ENCODE data around the gene PRKCZ.
"Not testable (repeated sequence)": the region's sequence is repeated elsewhere in the genome, so short reads cannot be mapped to it uniquely, and the experiment has no call there.

Gene PRKCZ

GRCh38 chr1:2110738-2111673 lies 60.8 kb downstream of the PRKCZ start:
- in situ Hi-C loops (cut with MboI; ENCODE audit: low sequenced_read_pairs) = no loop called here

DNA sequence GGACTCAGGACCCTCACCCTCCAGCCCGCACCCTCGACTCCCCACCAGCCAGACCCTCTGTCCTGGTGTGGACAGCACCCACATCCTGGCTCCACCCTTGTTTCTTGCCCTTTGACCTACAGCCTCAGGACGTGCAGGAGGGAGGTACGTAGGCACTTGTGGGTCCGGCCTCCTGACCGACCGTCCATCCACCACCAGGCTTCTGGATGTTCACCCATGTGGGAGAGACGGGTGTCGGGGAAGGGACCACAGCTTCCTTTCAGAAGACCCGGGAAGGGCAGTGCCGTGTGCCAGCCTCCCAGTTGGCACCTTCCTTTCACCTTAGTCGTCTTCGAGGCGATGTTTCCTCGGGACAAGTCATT lies 61.4 kb downstream of the PRKCZ start:
- in situ Hi-C loops (cut with MboI; ENCODE audit: low sequenced_read_pairs) = no loop called here

DNA sequence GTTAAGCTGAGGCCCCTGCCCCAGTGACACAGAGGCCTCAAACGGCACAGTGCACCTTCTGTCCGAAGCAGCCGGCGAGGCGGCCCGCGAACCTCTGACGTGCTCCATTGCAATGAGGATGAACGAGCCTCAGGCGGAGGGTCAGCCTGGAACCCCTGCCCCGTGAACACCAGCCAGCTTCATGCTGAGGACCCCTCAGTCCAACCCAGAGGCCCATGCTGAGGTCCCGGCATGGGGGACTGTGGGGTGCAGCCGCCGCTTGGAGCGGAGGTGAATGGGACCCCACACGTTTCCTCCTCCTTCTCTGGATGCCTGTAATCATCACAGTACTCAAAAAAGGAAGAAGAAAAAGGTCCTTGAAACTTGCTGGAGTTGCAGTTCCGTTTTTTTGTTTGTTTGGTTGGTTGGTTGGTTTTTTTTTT lies 62.1 kb downstream of the PRKCZ start:
- in situ Hi-C loops (cut with MboI; ENCODE audit: low sequenced_read_pairs) = no loop called here

GRCh38 chr1:2113620-2114135 lies 63.5 kb downstream of the PRKCZ start:
- in situ Hi-C loops (cut with MboI; ENCODE audit: low sequenced_read_pairs) = no loop called here

GRCh38 chr1:2114635-2115007 lies 64.4 kb downstream of the PRKCZ start:
- in situ Hi-C loops (cut with MboI; ENCODE audit: low sequenced_read_pairs) = not testable (repeated sequence)

- in situ Hi-C loops (cut with MboI; ENCODE audit: low sequenced_read_pairs) = no loop called here
These were observed 64.9 kb downstream of the PRKCZ start for GRCh38 chr1:2115008-2115641.

DNA sequence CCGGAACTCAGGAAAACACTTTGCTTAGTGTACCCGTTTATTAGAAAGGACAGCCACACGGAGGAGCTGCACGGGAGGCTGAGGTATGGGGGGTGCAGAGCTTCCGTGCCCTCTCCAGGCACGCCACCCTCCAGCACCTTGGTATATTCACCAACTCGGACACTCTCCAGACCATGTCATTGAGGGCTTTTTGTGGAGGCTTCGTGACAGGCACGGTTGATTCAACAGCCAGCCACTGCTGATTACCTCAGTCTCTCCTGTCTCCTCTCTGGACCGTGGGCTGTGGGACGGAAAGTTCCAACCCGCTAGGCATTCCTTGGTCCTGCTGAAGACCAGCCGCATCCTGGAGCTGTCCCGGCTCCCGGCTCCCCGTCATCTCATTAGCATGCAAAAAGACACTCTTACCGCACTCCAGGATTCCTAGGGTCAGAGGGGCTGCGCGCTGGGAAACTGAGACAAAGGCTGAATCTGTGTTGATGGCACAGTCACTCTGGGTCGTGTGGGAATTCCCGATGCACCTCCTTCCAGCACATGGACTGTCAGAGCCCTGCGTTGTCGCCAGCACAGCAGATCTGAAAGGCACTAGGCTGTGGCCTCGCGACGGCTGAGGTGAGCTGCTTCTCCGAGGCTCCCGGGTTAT lies 65.6 kb downstream of the PRKCZ start:
- in situ Hi-C loops (cut with MboI; ENCODE audit: low sequenced_read_pairs) = no loop called here

DNA sequence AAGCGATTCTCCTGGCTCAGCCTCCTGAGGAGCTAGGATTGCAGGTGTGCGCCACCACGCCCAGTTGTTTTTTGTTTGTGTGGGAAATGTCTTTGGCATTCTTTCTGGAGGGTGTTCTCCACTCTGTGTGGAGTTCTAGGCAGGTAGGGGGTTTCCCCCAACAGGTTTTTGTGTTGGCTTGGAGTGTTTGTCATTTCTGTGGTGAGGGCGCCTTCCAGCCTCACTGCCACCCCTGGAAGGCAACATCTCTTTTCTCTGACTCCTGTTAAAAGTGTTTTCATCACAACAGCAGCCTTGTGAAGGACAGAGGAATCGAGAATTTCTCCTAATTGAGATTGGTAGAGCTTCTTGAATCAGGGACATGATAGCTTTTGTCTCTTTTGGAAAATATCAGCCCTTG lies 69.7 kb downstream of the PRKCZ start:
- in situ Hi-C loops (cut with MboI; ENCODE audit: low sequenced_read_pairs) = no loop called here

DNA sequence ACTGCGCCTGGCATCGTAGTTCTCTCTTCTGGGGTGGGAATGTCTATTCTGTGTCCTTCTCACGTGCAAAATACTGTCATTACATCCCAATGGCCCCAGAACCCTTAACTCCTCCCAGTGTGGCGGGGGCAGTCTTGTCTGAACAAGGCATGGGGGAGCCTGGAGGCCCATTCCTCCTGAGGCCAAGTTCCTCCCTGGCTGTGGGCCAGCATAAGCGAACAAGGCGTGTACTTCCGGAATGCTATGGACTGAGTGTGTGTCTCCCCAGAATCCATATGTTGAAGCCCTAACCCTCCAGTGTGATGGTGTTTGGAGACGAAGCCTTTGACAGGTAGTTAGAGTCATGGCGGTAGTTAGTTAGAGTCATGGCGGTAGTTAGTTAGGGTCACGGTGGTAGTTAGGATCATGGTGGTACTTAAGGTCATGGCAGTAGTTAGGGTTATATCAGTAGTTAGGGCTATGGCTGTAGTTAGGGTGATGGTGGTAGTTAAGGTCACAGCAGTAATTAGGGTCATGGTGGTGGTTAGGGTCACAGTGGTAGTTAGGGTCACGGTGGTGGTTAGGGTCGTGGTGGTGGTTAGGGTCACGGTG lies 71.0 kb downstream of the PRKCZ start:
- in situ Hi-C loops (cut with MboI; ENCODE audit: low sequenced_read_pairs) = no loop called here

GRCh38 chr1:2121794-2122193 lies 71.6 kb downstream of the PRKCZ start:
- in situ Hi-C loops (cut with MboI; ENCODE audit: low sequenced_read_pairs) = not testable (repeated sequence)

DNA sequence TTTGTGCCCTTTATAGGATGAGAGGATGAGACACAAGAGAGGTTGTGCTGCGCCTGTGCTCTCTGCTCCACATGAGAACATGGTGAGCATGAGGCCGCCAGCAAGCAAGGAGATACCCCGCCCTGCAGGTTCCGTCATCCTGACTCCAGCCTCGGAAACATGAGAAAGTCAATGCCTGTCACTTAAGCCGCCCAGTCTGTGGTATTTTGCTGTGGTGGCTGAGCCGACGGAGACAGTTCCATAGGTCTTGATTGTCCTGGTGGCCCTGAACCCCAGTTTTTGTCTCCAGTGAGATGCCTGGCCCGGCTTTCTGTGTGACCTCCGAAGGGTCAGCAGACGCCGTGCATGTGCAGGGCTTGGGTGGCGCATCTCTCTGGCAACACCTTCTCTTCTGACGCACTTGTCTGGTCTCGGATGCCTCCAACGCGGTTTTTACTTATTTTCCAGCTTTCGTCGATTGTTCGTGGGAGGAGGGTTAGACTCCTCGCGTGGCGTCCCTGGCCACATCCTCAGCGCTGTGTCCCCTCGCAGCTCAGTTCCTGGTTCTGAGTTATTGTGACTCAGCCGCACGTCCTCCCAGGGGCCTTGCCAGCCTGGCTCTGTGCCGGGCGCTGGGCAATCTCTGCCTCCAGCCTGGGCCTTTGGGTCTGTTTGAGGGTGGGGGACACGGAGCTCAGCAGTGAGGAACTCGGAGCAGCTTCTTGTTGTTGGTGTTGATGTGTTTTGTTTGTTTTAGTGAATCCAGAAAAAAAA lies 74.4 kb downstream of the PRKCZ start:
- in situ Hi-C loops (cut with MboI; ENCODE audit: low sequenced_read_pairs) = no loop called here

GRCh38 chr1:2125350-2126211 lies 75.4 kb downstream of the PRKCZ start:
- in situ Hi-C loops (cut with MboI; ENCODE audit: low sequenced_read_pairs) = no loop called here

DNA sequence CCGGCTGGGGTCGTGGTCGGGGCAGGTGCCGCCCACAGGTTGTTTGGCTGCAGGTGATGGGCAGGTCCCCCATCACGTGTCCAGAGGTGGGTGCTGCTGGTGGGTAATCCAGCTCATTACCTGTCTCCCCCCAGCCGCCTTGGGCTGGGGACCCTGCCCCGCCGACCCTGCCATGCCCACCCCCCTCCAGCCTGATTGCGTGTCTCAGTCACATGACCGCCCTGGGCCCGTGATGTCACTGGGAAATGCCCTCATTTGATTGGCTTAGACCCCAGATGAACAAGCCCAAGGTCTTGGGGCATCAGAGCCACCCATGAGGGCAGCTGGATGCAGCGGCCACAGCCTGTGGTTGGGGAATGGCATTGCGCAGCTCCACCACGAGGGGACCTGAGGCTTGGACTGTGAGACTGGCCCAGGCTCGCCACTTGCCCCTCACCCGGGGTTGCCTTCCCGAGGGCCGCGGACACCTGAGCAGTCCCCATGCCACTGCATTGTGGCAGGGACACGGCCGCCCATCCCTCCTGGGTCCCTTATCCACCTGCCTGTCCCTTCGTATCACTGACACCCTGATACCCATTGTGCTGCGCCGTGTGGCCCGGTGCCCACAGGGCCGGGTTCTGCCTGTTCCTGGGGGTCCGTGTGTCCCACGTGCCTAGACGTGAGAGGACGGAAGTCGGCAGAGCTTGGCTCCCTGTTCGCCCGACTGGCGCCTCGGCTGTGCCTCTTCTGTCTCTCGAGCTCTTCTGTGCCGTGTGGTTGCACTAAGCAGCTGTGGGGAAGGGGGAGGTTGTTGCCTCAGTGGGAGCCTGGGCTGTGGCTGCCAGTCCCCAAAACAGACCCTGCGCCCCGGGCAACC lies 76.3 kb downstream of the PRKCZ start:
- in situ Hi-C loops (cut with MboI; ENCODE audit: low sequenced_read_pairs) = no loop called here

GRCh38 chr1:2127187-2128145 lies 77.3 kb downstream of the PRKCZ start:
- in situ Hi-C loops (cut with MboI; ENCODE audit: low sequenced_read_pairs) = no loop called here

GRCh38 chr1:2128189-2128901 lies 78.1 kb downstream of the PRKCZ start:
- in situ Hi-C loops (cut with MboI; ENCODE audit: low sequenced_read_pairs) = no loop called here

GRCh38 chr1:2129256-2129943 lies 79.2 kb downstream of the PRKCZ start:
- in situ Hi-C loops (cut with MboI; ENCODE audit: low sequenced_read_pairs) = no loop called here

Measured in HL-60/S4 treated with phorbol 12-myristate 13-acetate at 8.2 ng/mL for 4 days and 3 days (cell line).